OCI-LY7 (cell line): ENCODE measurements around the gene EFNA5. TPM values are rescaled to one million over a fixed set of nuclear protein-coding genes. Genes with fewer than 3 reads are reported as not detected.

Experiments used
- BruUV-seq: library from RNA; stranded (reverse); fragments of 400-500 nt; replicated peaks from 2 replicates; lab custom pipeline; 2021; lab: Mats Ljungman, UMichigan
- CTCF ChIA-PET: fragments of 300-600 bp; sonication (Branson Sonifier 250); formaldehyde crosslinking; loops from one replicate; lab custom pipeline; 2022; ENCODE audit warnings: antibody characterized with exemption; ENCODE audit not compliant: unreplicated experiment; lab: Charles Lee
- POLR2A ChIA-PET: fragments of 300-600 bp; sonication (Branson Sonifier 250); formaldehyde crosslinking; loops from one replicate; lab custom pipeline; 2022; ENCODE audit warnings: antibody characterized with exemption; lab: Charles Lee
- DNase-seq: peaks from one replicate; pipeline ENCODE4 v3.0.0-alpha.2; 2015; ENCODE audit warnings: low spot score
- H2AFZ ChIP-seq: fragments of 200-600 bp; sonication (generic), shearing (Covaris generic); 2 replicates; pipeline ENCODE4 v1.6.1; 2014; ENCODE audit warnings: mild to moderate bottlenecking, antibody characterized with exemption, low read length, moderate library complexity
- H3K27ac ChIP-seq: fragments of 200-600 bp; sonication (generic); 2 replicates; pipeline ENCODE4 v1.5.1; 2014; ENCODE audit warnings: mixed run types, low read depth, mild to moderate bottlenecking, moderate library complexity, low read length, inconsistent platforms; ENCODE audit not compliant: poor library complexity, severe bottlenecking
- H3K36me3 ChIP-seq: fragments of 200-600 bp; sonication (generic); 2 replicates; pipeline ENCODE4 v1.6.1; 2014; ENCODE audit warnings: mild to moderate bottlenecking, antibody characterized with exemption, low read length, moderate library complexity, mixed read lengths; ENCODE audit not compliant: insufficient read depth
- H3K4me1 ChIP-seq: fragments of 200-600 bp; sonication (generic); 2 replicates; pipeline ENCODE4 v1.5.1; 2014; ENCODE audit warnings: mild to moderate bottlenecking, low read length; ENCODE audit not compliant: insufficient read depth, poor library complexity, severe bottlenecking
- H3K4me2 ChIP-seq: fragments of 200-600 bp; sonication (generic); 2 replicates; pipeline ENCODE4 v1.6.1; 2014; ENCODE audit warnings: mild to moderate bottlenecking, low read length
- H3K4me3 ChIP-seq: fragments of 200-600 bp; sonication (generic); 2 replicates; pipeline ENCODE4 v1.5.1; 2014; ENCODE audit warnings: mild to moderate bottlenecking, low read depth, low read length; ENCODE audit not compliant: poor library complexity, severe bottlenecking
- H3K79me2 ChIP-seq: fragments of 200-600 bp; sonication (generic); 2 replicates; pipeline ENCODE4 v1.6.1; 2016; ENCODE audit warnings: low read depth, mild to moderate bottlenecking, low read length, moderate library complexity, mixed read lengths; ENCODE audit not compliant: insufficient read depth
- H3K9me2 ChIP-seq: fragments of 200-600 bp; sonication (generic); 2 replicates; pipeline ENCODE4 v1.6.1; 2016; ENCODE audit warnings: mild to moderate bottlenecking, low read length, mixed read lengths; ENCODE audit not compliant: insufficient read depth
- H3K9me3 ChIP-seq: fragments of 200-600 bp; sonication (generic); 2 replicates; pipeline ENCODE4 v1.6.1; 2014; ENCODE audit warnings: mild to moderate bottlenecking, mixed run types, low read length, mixed read lengths
- H4K20me1 ChIP-seq: fragments of 200-600 bp; sonication (generic); 2 replicates; pipeline ENCODE4 v1.6.1; 2014; ENCODE audit warnings: mild to moderate bottlenecking, antibody characterized with exemption, low read length, moderate library complexity, mixed read lengths; ENCODE audit not compliant: insufficient read depth
- CTCF ChIP-seq: fragments of 200-600 bp; sonication (generic); conservative IDR thresholded peaks from 2 replicates; pipeline ENCODE4 v1.5.1; 2014; ENCODE audit warnings: mild to moderate bottlenecking, antibody characterized with exemption, low read length, moderate library complexity, mixed read lengths
- EZH2phosphoT487 ChIP-seq: fragments of 200-600 bp; sonication (generic); IDR thresholded peaks from 2 replicates; pipeline ENCODE4 v1.6.1; 2018; ENCODE audit warnings: low read depth, borderline replicate concordance, mild to moderate bottlenecking, mixed run types, antibody characterized with exemption, low read length, moderate library complexity, mixed read lengths
- intact Hi-C: fragments of 100-400 bp; cut with micrococcal nuclease; formaldehyde crosslinking; loops from one replicate; pipeline ENCODE4 v1.10.0; 2022; ENCODE audit not compliant: unreplicated experiment
- total RNA-seq, 2 experiments: library from RNA; depleted of rRNA in 1 of 2; stranded (reverse); fragments of >200 nt in 1 of 2; shearing (Covaris generic) in 1 of 2; gene quantifications; 2 replicates each; pipeline ENCODE4 v1.2.3, GENCODE V29; 2014 to 2022

EFNA5 gene
- total RNA-seq, 2 experiments from 2014 or later = 2.1 to 3.1 TPM

DNA sequence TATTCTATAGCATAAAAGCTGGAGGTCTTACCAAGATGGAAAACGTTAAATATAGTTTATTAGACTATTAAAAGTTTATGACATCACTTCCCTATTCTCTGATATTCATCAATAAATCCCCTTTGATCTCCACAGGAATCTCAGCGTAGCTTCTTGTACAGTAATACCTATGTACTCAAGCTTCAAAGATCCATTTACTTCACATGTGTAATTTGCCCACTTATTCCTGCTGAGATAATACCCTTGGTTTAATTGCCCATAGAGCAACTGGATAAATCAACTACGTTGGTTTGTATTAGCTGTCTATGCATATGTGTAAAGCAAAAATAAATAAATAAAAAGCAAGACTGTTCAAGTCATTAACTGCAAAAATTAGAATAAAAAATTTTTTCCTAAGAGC is 219.7 kb downstream of the EFNA5 start:
- ChIA-PET CTCF (no interaction called here), POLR2A (interaction anchor here (1.2 kb wide), 2 partner anchors 14 to 62 kb away, joined by 4 to 7 read pairs; no protein-coding TSS in a partner anchor)
- Histone ChIP-seq H3K4me2 (no peak overlapping the region), H3K9me3 (no peaks in the 10 kb centered on the region), H3K4me1 (peaks cover 65% of the 10 kb centered on the region), H3K9me2 (no peaks in the 10 kb centered on the region), H4K20me1 (no peaks in the 10 kb centered on the region), H3K4me3 (no peak overlapping the region), H3K27ac (no peak overlapping the region), H3K36me3 (no peaks in the 10 kb centered on the region), H2AFZ (peak overlapping the region; percentile 94; the same call in 1 of the 2 replicates), H3K79me2 (no peaks in the 10 kb centered on the region)
- no TSS peak for BruUV-seq
- DNase-seq = no peak
- intact Hi-C loops = no loop called here
- TF ChIP-seq EZH2phosphoT487 (no peak), CTCF (no peak)

DNA sequence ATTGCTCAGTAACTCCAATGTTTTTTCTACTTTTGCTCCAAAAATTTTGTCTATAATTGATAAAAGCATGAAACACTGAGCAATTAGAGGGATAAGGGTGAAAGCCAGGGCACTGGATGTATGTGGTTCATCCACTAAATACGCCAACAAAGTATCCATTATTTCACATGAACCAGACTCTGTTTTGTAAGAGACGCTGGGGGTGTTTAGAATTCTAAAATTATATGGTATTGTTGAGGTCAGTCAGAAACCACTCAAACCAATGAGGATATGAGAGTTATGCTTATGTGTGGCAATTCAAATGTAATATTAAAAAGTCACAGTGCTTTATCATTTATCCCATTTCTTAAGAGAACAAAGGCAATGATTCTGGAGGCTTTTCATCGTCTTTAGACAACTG is 220.2 kb downstream of the EFNA5 start:
- TF ChIP-seq EZH2phosphoT487 (no peak), CTCF (no peak)
- H3K4me1 ChIP-seq = peaks cover 60% of the 10 kb centered on the region
- H3K27ac ChIP-seq = no peak overlapping the region
- H3K79me2 ChIP-seq = no peaks in the 10 kb centered on the region
- no peaks in the 10 kb centered on the region for H3K36me3 ChIP-seq
- ChIA-PET CTCF (no interaction called here), POLR2A (interaction anchor here (1.2 kb wide), 2 partner anchors 14 to 62 kb away, joined by 4 to 7 read pairs; no protein-coding TSS in a partner anchor)
- no peaks in the 10 kb centered on the region for H3K9me2 ChIP-seq
- intact Hi-C loops = no loop called here
- H3K4me3 ChIP-seq = no peak overlapping the region
- H3K9me3 ChIP-seq = 0 out of 2 replicates have a peak, but pooled peaks cover under 1% of the 10 kb centered on the region
- peak overlapping the region; percentile 75; the same call in 1 of the 2 replicates for H3K4me2 ChIP-seq
- no peaks in the 10 kb centered on the region for H4K20me1 ChIP-seq
- BruUV-seq = no TSS peak
- peak overlapping the region; percentile 94; the same call in 1 of the 2 replicates for H2AFZ ChIP-seq
- DNase-seq = no peak

DNA sequence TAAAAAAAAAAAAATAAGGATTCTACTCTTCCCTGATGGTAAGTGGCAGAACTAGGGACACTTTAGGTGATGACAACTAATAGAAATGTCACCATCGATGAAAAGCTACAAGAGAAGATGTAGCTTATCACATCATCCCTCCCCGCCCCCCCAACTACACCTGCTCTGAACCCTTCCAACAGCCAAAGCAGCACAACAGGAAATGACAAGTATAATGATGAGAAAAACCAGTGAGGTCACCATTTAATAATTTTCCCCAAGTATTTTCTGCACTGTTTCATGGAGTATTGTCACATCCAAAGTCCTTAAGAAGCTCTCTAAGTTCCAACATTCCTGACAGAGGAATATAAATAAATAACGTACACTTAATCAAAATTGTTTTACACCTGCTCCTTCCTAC is 221.4 kb downstream of the EFNA5 start:
- ChIA-PET CTCF (interaction anchor here (1.0 kb wide), 1 partner anchor 24 kb away, joined by 3 read pairs; no protein-coding TSS in a partner anchor), POLR2A (interaction anchor here (0.6 to 2.4 kb wide), 20 partner anchors 8 to 666 kb away, joined by 3 to 13 read pairs (median 4); no protein-coding TSS in a partner anchor)
- H4K20me1 ChIP-seq = no peaks in the 10 kb centered on the region
- no peaks in the 10 kb centered on the region; the same call in 1 of the 2 replicates for H3K36me3 ChIP-seq
- peak overlapping the region; percentile 35 for H3K4me3 ChIP-seq
- intact Hi-C loops = loop anchor here (5.0 kb wide), 1 partner anchor 63 kb away; no protein-coding TSS in a partner anchor
- H3K79me2 ChIP-seq = no peaks in the 10 kb centered on the region
- peak overlapping the region; percentile 75 for H3K4me2 ChIP-seq
- no TSS peak for BruUV-seq
- TF ChIP-seq CTCF (no peak), EZH2phosphoT487 (no peak)
- DNase-seq = peak; percentile 65
- H2AFZ ChIP-seq = peak overlapping the region; percentile 94
- H3K27ac ChIP-seq = peak overlapping the region; percentile 63
- H3K9me3 ChIP-seq = 0 out of 2 replicates have a peak, but pooled peaks cover 4% of the 10 kb centered on the region
- H3K9me2 ChIP-seq = no peaks in the 10 kb centered on the region
- peaks cover 48% of the 10 kb centered on the region for H3K4me1 ChIP-seq
